GM23248 (cell line): Measurements from ENCODE around the gene SH3RF2. TPM values are rescaled to one million over a fixed set of nuclear protein-coding genes. Genes with fewer than 3 reads are reported as not detected.

Source experiments
- DNase-seq: peaks from one replicate; pipeline ENCODE4 v3.0.0-alpha.2; 2015
- H2AFZ ChIP-seq: fragments of 200-600 bp; sonication (generic); 2 replicates; pipeline ENCODE4 v1.6.1; 2016; ENCODE audit warnings: antibody characterized with exemption
- H3F3A ChIP-seq: fragments of 200-600 bp; sonication (generic); 2 replicates; pipeline ENCODE4 v1.6.1; 2016; ENCODE audit warnings: mild to moderate bottlenecking, antibody characterized with exemption, mixed run types; ENCODE audit not compliant: insufficient read depth
- H3K27ac ChIP-seq: fragments of 200-600 bp; sonication (generic); 2 replicates; pipeline ENCODE4 v1.5.1; 2016; ENCODE audit warnings: mild to moderate bottlenecking
- H3K27me3 ChIP-seq: fragments of 200-600 bp; sonication (generic); replicated peaks from 2 replicates; pipeline ENCODE4 v1.6.1; 2016; ENCODE audit warnings: mild to moderate bottlenecking; ENCODE audit not compliant: insufficient read depth
- H3K36me3 ChIP-seq: fragments of 200-600 bp; sonication (generic); 2 replicates; pipeline ENCODE4 v1.6.1; 2016; ENCODE audit warnings: low read depth, mild to moderate bottlenecking
- H3K4me1 ChIP-seq: fragments of 200-600 bp; sonication (generic); 2 replicates; pipeline ENCODE4 v1.6.1; 2016; ENCODE audit warnings: mild to moderate bottlenecking; ENCODE audit not compliant: insufficient read depth
- H3K4me2 ChIP-seq: fragments of 200-600 bp; sonication (generic); one replicate; pipeline ENCODE4 v1.6.1; 2016; ENCODE audit warnings: mild to moderate bottlenecking; ENCODE audit not compliant: unreplicated experiment
- H3K4me3 ChIP-seq: fragments of 200-600 bp; sonication (generic); 2 replicates; pipeline ENCODE4 v1.5.1; 2016; ENCODE audit warnings: mild to moderate bottlenecking
- H3K79me2 ChIP-seq: fragments of 200-600 bp; sonication (generic); 2 replicates; pipeline ENCODE4 v1.6.1; 2016; ENCODE audit warnings: mild to moderate bottlenecking; ENCODE audit not compliant: insufficient read depth
- H3K9ac ChIP-seq: fragments of 200-600 bp; sonication (generic); 2 replicates; pipeline ENCODE4 v1.6.1; 2016; ENCODE audit warnings: mild to moderate bottlenecking
- H3K9me2 ChIP-seq: fragments of 200-600 bp; sonication (generic); 2 replicates; pipeline ENCODE4 v1.6.1; 2016; ENCODE audit warnings: mixed run types, mild to moderate bottlenecking, moderate library complexity; ENCODE audit not compliant: insufficient read depth
- H3K9me3 ChIP-seq: fragments of 200-600 bp; sonication (generic); one replicate; pipeline ENCODE4 v1.6.1; 2017; ENCODE audit warnings: low read depth
- H4K20me1 ChIP-seq: fragments of 200-600 bp; sonication (generic); 2 replicates; pipeline ENCODE4 v1.6.0; 2016; ENCODE audit not compliant: insufficient read depth
- EZH2 ChIP-seq: fragments of 200-600 bp; sonication (generic); IDR thresholded peaks from 2 replicates; pipeline ENCODE4 v1.6.1; 2018; ENCODE audit warnings: antibody characterized with exemption, mild to moderate bottlenecking; ENCODE audit not compliant: insufficient read depth, poor library complexity, severe bottlenecking
- EZH2phosphoT487 ChIP-seq: fragments of 200-600 bp; sonication (generic); IDR thresholded peaks from 2 replicates; pipeline ENCODE4 v1.6.1; 2018; ENCODE audit warnings: antibody characterized with exemption, moderate library complexity, mild to moderate bottlenecking, low read depth; ENCODE audit not compliant: insufficient read depth
- WGBS, 2 experiments: methylation state at CpG; one replicate each; pipeline ENCODE4 v1.1.6; 2015 to 2017; ENCODE audit warnings: low lambda C conversion rate in 2 of 2, low coverage in 1 of 2; ENCODE audit errors: missing lambda C conversion rate in 2 of 2; 5-methylcytosine and 5-hydroxymethylcytosine counted together
- in situ Hi-C: fragments of 300-500 bp; cut with MboI; formaldehyde crosslinking; loops from 2 replicates; pipeline ENCODE4 v1.15.0; 2020
- polyA plus RNA-seq: library from polyadenylated mRNA; unstranded; fragments of >200 nt; fragmentation: Nextera tagmentation; extraction: Ambion mirVana; gene quantifications from 2 replicates; pipeline ENCODE4 v1.2.1, GENCODE V29; 2016
- total RNA-seq: library from RNA; depleted of rRNA; stranded (reverse); fragments of >200 nt; shearing (Covaris generic); gene quantifications from 2 replicates; pipeline ENCODE4 v1.2.3, GENCODE V29; 2014

SH3RF2 gene
- total and polyA plus RNA-seq, 2 experiments from 2014 or later = 0.21 TPM; not detected in 1

DNA sequence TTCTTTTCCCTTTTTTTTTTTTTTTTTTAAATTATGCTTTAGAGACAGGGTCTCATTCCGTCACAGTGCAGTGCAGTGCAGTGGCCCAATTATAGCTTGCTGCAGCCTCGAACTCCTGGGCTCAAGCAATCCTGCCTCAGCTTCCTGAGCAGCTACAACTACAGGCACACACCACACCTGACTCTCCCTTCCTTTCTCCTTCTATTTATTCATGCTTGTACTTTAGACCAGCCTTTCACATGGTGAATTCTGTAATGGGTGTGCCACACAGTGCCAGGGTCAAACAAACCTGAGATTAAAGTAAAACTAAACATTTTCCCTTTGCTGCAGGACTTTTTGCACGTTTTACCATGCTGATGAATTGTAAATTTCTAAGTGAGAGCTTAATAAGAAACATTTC, 8.0 kb downstream of the SH3RF2 start:
- Histone ChIP-seq H3K9me3 (no peaks in the 10 kb centered on the region), H3K4me2 (no peak overlapping the region), H3K4me1 (peaks cover 16% of the 10 kb centered on the region), H3K36me3 (no peaks in the 10 kb centered on the region), H3F3A (peaks cover 23% of the 10 kb centered on the region; the same call in 1 of the 2 replicates), H3K27ac (no peak overlapping the region), H3K4me3 (no peak overlapping the region), H3K9me2 (no peaks in the 10 kb centered on the region), H3K27me3 (peaks cover 20% of the 10 kb centered on the region), H4K20me1 (no peaks in the 10 kb centered on the region), H3K79me2 (no peaks in the 10 kb centered on the region), H2AFZ (no peak overlapping the region), H3K9ac (no peak overlapping the region)
- TF ChIP-seq EZH2phosphoT487 = no peak
- no peak for TF ChIP-seq EZH2
- DNase-seq = no peak
- 73 to 83% methylated on average over 3 of the region's 3 CpGs for WGBS, 2 experiments
- in situ Hi-C loops = no loop called here

- Histone ChIP-seq H3K9me3 (no peaks in the 10 kb centered on the region), H2AFZ (no peak overlapping the region), H3K4me2 (no peak overlapping the region), H3K4me1 (peaks cover 16% of the 10 kb centered on the region), H3K27me3 (peaks cover 33% of the 10 kb centered on the region), H3K79me2 (no peaks in the 10 kb centered on the region), H3K9ac (no peak overlapping the region), H3K4me3 (no peak overlapping the region), H3K27ac (no peak overlapping the region), H4K20me1 (no peaks in the 10 kb centered on the region), H3F3A (peaks cover 23% of the 10 kb centered on the region; the same call in 1 of the 2 replicates), H3K9me2 (no peaks in the 10 kb centered on the region), H3K36me3 (no peaks in the 10 kb centered on the region)
- in situ Hi-C loops = no loop called here
- 89 to 98% methylated on average over 2 of the region's 2 CpGs for WGBS, 2 experiments
- TF ChIP-seq EZH2phosphoT487 = no peak
- no peak for TF ChIP-seq EZH2
- no peak for DNase-seq
These were observed 9.3 kb downstream of the SH3RF2 start for GRCh38 chr5:145945620-145946111.

- Histone ChIP-seq H3K9me3 (no peaks in the 10 kb centered on the region), H3K36me3 (no peaks in the 10 kb centered on the region), H3K9ac (no peak overlapping the region), H3K27ac (no peak overlapping the region), H3K4me1 (peaks cover 16% of the 10 kb centered on the region), H3K27me3 (peaks cover 38% of the 10 kb centered on the region), H2AFZ (no peak overlapping the region), H3K79me2 (no peaks in the 10 kb centered on the region), H3K4me3 (no peak overlapping the region), H3K9me2 (no peaks in the 10 kb centered on the region), H4K20me1 (no peaks in the 10 kb centered on the region), H3F3A (peaks cover 18% of the 10 kb centered on the region; the same call in 1 of the 2 replicates), H3K4me2 (peak overlapping the region; percentile 11)
- TF ChIP-seq EZH2phosphoT487 = 0 out of 2 replicates have a peak, but pooled peaks have one; percentile 46
- TF ChIP-seq EZH2 = no peak
- DNase-seq = peak; percentile 78
- WGBS, 2 experiments = 5 to 6% methylated on average over 4 of the region's 4 CpGs
- in situ Hi-C loops = no loop called here
These were observed 9.9 kb downstream of the SH3RF2 start for GRCh38 chr5:145946112-145946861.

GRCh38 chr5:145947581-145947980, 11.2 kb downstream of the SH3RF2 start:
- H3K4me2 ChIP-seq = no peak overlapping the region
- no peak overlapping the region for H3K27ac ChIP-seq
- H3K9me2 ChIP-seq = no peaks in the 10 kb centered on the region
- in situ Hi-C loops = no loop called here
- H3F3A ChIP-seq = peaks cover 14% of the 10 kb centered on the region; the same call in 1 of the 2 replicates
- TF ChIP-seq EZH2phosphoT487 (no peak), EZH2 (no peak)
- H2AFZ ChIP-seq = no peak overlapping the region
- H3K4me3 ChIP-seq = no peak overlapping the region
- H4K20me1 ChIP-seq = no peaks in the 10 kb centered on the region
- DNase-seq = no peak
- no peaks in the 10 kb centered on the region for H3K9me3 ChIP-seq
- peaks cover 12% of the 10 kb centered on the region for H3K4me1 ChIP-seq
- no peak overlapping the region for H3K9ac ChIP-seq
- no peaks in the 10 kb centered on the region for H3K79me2 ChIP-seq
- no peaks in the 10 kb centered on the region for H3K36me3 ChIP-seq
- H3K27me3 ChIP-seq = peaks cover 46% of the 10 kb centered on the region
